ENCODE measurements around the gene KRT80.

DNA sequence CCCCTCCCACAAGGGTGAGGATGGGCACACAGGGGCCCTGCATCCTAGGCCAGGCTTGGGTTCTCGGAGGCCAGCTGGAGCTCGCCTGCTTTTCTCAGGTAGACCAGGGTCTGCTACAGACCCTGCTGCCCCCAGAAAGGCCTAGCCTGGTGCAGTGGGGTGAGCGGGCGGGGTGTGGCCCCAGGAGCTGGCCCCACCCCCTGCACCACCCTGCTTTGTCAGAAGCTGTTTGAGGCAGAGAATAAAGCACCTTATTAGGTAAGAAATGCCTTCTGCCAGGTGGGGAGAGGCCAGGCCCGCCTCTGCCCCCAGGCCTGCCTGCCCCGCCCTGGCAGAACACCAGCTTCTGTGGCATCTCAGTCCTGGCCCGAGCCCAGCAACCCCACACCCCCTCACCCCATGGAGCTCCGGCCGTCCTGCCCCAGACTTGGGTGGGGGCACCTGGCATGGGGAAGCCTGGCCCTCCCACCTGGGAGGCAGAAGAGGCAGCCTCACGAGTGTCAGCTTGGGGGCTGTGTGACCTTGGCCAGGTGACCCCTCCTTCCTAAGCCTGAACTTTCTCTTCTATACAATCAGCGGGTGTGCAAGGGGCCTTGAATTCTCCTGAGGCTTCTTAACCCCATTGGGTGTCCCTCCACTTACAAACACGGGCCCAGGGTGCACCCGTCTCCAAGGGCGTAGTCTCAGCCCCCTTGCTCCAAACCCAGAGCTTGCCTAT, 43.2 kb downstream of the KRT80 start:
- TF ChIP-seq TAF1 (IDR thresholded peaks at IDR 0.05; ENCODE audit: borderline replicate concordance, low read depth, low read length) (no peak), POLR2A (IDR thresholded peaks at IDR 0.05; ENCODE audit: low read depth, low read length) (no peak)

Data from GM12892 (cell line).